ENCODE measurements around the gene POLDIP3.

- TF ChIP-seq EZH2phosphoT487 (conservative IDR thresholded peaks at IDR 0.05; ENCODE audit: low read length) (no peak), CTCF (IDR thresholded peaks at IDR 0.05; ENCODE audit: insufficient read depth, low read length, poor library complexity, severe bottlenecking) (no peak)
These were observed 48.7 kb downstream of the POLDIP3 start for GRCh38 chr22:42565956-42566355.

Measured in SU-DHL-6 (cell line).